ENCODE measurements around the gene ADGRB2. TPM values are rescaled to one million over a fixed set of nuclear protein-coding genes. Genes with fewer than 3 reads are reported as not detected.

ADGRB2 gene, protein sequence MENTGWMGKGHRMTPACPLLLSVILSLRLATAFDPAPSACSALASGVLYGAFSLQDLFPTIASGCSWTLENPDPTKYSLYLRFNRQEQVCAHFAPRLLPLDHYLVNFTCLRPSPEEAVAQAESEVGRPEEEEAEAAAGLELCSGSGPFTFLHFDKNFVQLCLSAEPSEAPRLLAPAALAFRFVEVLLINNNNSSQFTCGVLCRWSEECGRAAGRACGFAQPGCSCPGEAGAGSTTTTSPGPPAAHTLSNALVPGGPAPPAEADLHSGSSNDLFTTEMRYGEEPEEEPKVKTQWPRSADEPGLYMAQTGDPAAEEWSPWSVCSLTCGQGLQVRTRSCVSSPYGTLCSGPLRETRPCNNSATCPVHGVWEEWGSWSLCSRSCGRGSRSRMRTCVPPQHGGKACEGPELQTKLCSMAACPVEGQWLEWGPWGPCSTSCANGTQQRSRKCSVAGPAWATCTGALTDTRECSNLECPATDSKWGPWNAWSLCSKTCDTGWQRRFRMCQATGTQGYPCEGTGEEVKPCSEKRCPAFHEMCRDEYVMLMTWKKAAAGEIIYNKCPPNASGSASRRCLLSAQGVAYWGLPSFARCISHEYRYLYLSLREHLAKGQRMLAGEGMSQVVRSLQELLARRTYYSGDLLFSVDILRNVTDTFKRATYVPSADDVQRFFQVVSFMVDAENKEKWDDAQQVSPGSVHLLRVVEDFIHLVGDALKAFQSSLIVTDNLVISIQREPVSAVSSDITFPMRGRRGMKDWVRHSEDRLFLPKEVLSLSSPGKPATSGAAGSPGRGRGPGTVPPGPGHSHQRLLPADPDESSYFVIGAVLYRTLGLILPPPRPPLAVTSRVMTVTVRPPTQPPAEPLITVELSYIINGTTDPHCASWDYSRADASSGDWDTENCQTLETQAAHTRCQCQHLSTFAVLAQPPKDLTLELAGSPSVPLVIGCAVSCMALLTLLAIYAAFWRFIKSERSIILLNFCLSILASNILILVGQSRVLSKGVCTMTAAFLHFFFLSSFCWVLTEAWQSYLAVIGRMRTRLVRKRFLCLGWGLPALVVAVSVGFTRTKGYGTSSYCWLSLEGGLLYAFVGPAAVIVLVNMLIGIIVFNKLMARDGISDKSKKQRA (N-terminal part only)
- total RNA-seq: 1 to 10 TPM; 1.4 to 3.9 (median 1.5) TPM
- 1 to 10 TPM in 1 of 3 donors, not detected in 2; 1.3 TPM for polyA plus RNA-seq

GRCh38 chr1:31764312-31765040 lies at the start of gene ADGRB2:
Gene ADGRB2 (minus strand): TSS chr1:31764340. CDS start chr1:31757221, 7,119 bp downstream.
- Histone ChIP-seq H3K9me3 (no peaks in the 10 kb centered on the region), H3K36me3 (no peaks in the 10 kb centered on the region), H3K27me3 (peaks cover 0 to 36% (median 13%) of the 10 kb centered on the region in 3 donors), H3K27ac (peak within 1 kb of the TSS in 1 of 4 donors; percentile 35), H3K4me3 (peak within 1 kb of the TSS; percentile 29 to 59 (median 55)), H3K4me1 (peaks cover 0 to 44% (median 41%) of the 10 kb centered on the region in 4 donors)
- TF ChIP-seq POLR2AphosphoS5 (IDR thresholded peaks at IDR 0.05) (no peak), EP300 (IDR thresholded peaks at IDR 0.05) (no peak), POLR2A (IDR thresholded peaks at IDR 0.05) (no peak)
- TF ChIP-seq, protein P1, sequence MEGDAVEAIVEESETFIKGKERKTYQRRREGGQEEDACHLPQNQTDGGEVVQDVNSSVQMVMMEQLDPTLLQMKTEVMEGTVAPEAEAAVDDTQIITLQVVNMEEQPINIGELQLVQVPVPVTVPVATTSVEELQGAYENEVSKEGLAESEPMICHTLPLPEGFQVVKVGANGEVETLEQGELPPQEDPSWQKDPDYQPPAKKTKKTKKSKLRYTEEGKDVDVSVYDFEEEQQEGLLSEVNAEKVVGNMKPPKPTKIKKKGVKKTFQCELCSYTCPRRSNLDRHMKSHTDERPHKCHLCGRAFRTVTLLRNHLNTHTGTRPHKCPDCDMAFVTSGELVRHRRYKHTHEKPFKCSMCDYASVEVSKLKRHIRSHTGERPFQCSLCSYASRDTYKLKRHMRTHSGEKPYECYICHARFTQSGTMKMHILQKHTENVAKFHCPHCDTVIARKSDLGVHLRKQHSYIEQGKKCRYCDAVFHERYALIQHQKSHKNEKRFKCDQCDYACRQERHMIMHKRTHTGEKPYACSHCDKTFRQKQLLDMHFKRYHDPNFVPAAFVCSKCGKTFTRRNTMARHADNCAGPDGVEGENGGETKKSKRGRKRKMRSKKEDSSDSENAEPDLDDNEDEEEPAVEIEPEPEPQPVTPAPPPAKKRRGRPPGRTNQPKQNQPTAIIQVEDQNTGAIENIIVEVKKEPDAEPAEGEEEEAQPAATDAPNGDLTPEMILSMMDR (IDR thresholded peaks at IDR 0.05): no peak
- WGBS, 2 donors: 3 to 4% methylated on average over 59 of the region's 59 CpGs
- no peak for DNase-seq
- intact Hi-C loops (cut with DNase I): loop anchor here (5.0 kb wide), 2 partner anchors 198 to 298 kb away; no protein-coding TSS in a partner anchor

- no peaks in the 10 kb centered on the region for H3K4me1 ChIP-seq
- no peak overlapping the region for H3K4me3 ChIP-seq
- no peak for TF ChIP-seq EP300 (IDR thresholded peaks at IDR 0.05)
- TF ChIP-seq POLR2A (IDR thresholded peaks at IDR 0.05): no peak
- TF ChIP-seq, protein P1 (IDR thresholded peaks at IDR 0.05): no peak
- TF ChIP-seq POLR2AphosphoS5 (IDR thresholded peaks at IDR 0.05): no peak
- no peak overlapping the region for H3K27ac ChIP-seq
- no peak for DNase-seq
- no peaks in the 10 kb centered on the region for H3K27me3 ChIP-seq
- H3K9me3 ChIP-seq: no peaks in the 10 kb centered on the region
- 81% methylated on average over 9 of the region's 9 CpGs for WGBS, 2 donors
- no peaks in the 10 kb centered on the region for H3K36me3 ChIP-seq
- intact Hi-C loops (cut with DNase I): no loop called here
Observed at GRCh38 chr1:31812158-31812829, 48.2 kb upstream of the ADGRB2 start.

DNA sequence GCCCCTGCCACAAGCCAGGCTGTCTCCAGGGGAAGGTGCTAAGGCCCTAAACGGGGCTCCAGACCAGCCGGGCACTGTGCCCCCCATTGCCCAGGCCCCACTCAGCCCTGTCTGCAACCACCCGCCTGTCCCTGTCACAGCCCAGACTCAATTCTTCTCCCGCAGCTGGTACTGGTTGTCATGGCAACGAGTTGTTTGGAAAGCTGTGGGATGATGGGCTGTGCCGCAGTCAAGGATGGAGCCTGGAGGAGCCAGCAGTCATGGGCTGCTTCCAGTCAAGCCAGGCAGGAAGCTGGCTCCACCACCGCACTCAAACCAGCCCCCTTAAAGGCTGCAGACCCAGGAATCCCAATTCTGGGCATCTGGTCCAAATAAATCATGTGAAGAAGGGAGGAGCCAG lies 47.5 kb upstream of the ADGRB2 start:
- no peak overlapping the region for H3K27ac ChIP-seq
- no peak for DNase-seq
- H3K27me3 ChIP-seq: no peaks in the 10 kb centered on the region
- WGBS, 2 donors: 50 to 57% methylated on average over 7 of the region's 7 CpGs
- intact Hi-C loops (cut with DNase I): no loop called here
- H3K36me3 ChIP-seq: no peaks in the 10 kb centered on the region
- no peaks in the 10 kb centered on the region for H3K4me1 ChIP-seq
- no peaks in the 10 kb centered on the region for H3K9me3 ChIP-seq
- H3K4me3 ChIP-seq: no peak overlapping the region
- TF ChIP-seq, protein P1 (IDR thresholded peaks at IDR 0.05): no peak
- no peak for TF ChIP-seq EP300 (IDR thresholded peaks at IDR 0.05)
- no peak for TF ChIP-seq POLR2AphosphoS5 (IDR thresholded peaks at IDR 0.05)
- TF ChIP-seq POLR2A (IDR thresholded peaks at IDR 0.05): no peak

GRCh38 chr1:31809698-31810097 lies 45.6 kb upstream of the ADGRB2 start:
- H3K4me1 ChIP-seq: no peaks in the 10 kb centered on the region
- H3K27ac ChIP-seq: no peak overlapping the region
- WGBS, 2 donors: 70 to 80% methylated on average over 4 of the region's 4 CpGs

More at GRCh38 chr1:31809698-31810097, 45.6 kb upstream of the ADGRB2 start:
- Histone ChIP-seq H3K36me3 (no peaks in the 10 kb centered on the region), H3K4me3 (no peak overlapping the region), H3K27me3 (no peaks in the 10 kb centered on the region), H3K9me3 (no peaks in the 10 kb centered on the region)
- TF ChIP-seq, protein P1 (IDR thresholded peaks at IDR 0.05): no peak
- no peak for TF ChIP-seq EP300 (IDR thresholded peaks at IDR 0.05)
- TF ChIP-seq POLR2A (IDR thresholded peaks at IDR 0.05): no peak
- TF ChIP-seq POLR2AphosphoS5 (IDR thresholded peaks at IDR 0.05): no peak
- no peak for DNase-seq
- intact Hi-C loops (cut with DNase I): no loop called here

All from sigmoid colon (tissue), 7 donors.